Measurements from ENCODE around the gene SSC5D. TPM values are rescaled to one million over a fixed set of nuclear protein-coding genes. Genes with fewer than 3 reads are reported as not detected.
A peak's percentile ranks its signal among the peaks of the same experiment; 100 is the strongest.

SSC5D gene
- total and polyA plus RNA-seq, 9 of the 15 experiments (the other 6 are each of a cell fraction or from before 2014, with no cell fraction given) = 0.04 to 0.71 (median 0.14) TPM; not detected in 2

GRCh38 chr19:55472463-55472862 is 15.8 kb upstream of the SSC5D start:
- DNase-seq (ENCODE audit: extremely low read depth in 1 of 4, low spot score in 3 of 4) (no peak), FAIRE-seq (no peak), ATAC-seq (no peak)
- no peaks in the 10 kb centered on the region for H3K27me3 ChIP-seq (ENCODE audit: control insufficient read depth in 2 of 2, insufficient read depth in 2 of 2, low read length in 2 of 2)
- TF ChIP-seq ZNF589 (CRISPR knock-in tag; IDR thresholded peaks at IDR 0.05; ENCODE audit: low read depth) (no peak), MLLT1 (IDR thresholded peaks at IDR 0.05) (no peak), RCOR1 (IDR thresholded peaks at IDR 0.05; ENCODE audit: borderline replicate concordance in 1 of 2, low read depth in 2 of 2, low read length in 2 of 2) (no peak), BCOR (IDR thresholded peaks at IDR 0.05) (peak; percentile 48; the same call in 1 of the 2 replicates), ZFP36 (IDR thresholded peaks at IDR 0.05; ENCODE audit: low read depth, low read length, partially characterized antibody) (peak; percentile 78), KLF16 (IDR thresholded peaks at IDR 0.05) (no peak), NFRKB (IDR thresholded peaks at IDR 0.05; ENCODE audit: low read depth) (no peak), ZNF586 (CRISPR knock-in tag; conservative IDR thresholded peaks at IDR 0.05) (no peak)
- in situ Hi-C loops (cut with MboI) = no loop called here
- H3K27ac ChIP-seq (ENCODE audit: extremely low read depth, low read depth, low read length) = no peak overlapping the region
- H2AFZ ChIP-seq (ENCODE audit: low read depth, low read length) = no peak overlapping the region
- CTCF ChIA-PET (ENCODE audit: low intra/inter-chr PET ratio) = no interaction called here
- WGBS (ENCODE audit: insufficient coverage, low coverage, missing lambda C conversion rate) = 79% methylated on average over 8 of the region's 8 CpGs
- no peaks in the 10 kb centered on the region; the same call in 2 of the 3 replicates for H3K36me3 ChIP-seq (ENCODE audit: control insufficient read depth, insufficient read depth, low read length)
- H3K79me2 ChIP-seq (ENCODE audit: control insufficient read depth, insufficient read depth, low read length) = no peaks in the 10 kb centered on the region
- peak overlapping the region in 1 of 2 experiments; percentile 55; a peak in 1 of 4 replicates for H3K9ac ChIP-seq (ENCODE audit: insufficient read depth in 1 of 2, low read depth in 2 of 2, low read length in 2 of 2)
- no peaks in the 10 kb centered on the region for H3K9me3 ChIP-seq (replicated peaks; ENCODE audit: control insufficient read depth, insufficient read depth, low read depth, low read length)
- intact Hi-C loops (cut with micrococcal nuclease) = no loop called here
- H4K20me1 ChIP-seq (replicated peaks; ENCODE audit: control insufficient read depth, insufficient read depth, low read length) = no peaks in the 10 kb centered on the region
- no peak overlapping the region for H3K4me3 ChIP-seq
- H3K9me1 ChIP-seq (ENCODE audit: control insufficient read depth, insufficient read depth, low read length) = no peaks in the 10 kb centered on the region
- peaks cover 27 to 42% of the 10 kb centered on the region in 2 experiments for H3K4me1 ChIP-seq (replicated peaks in 1 of 2; ENCODE audit: control insufficient read depth in 2 of 2, insufficient read depth in 2 of 2, low read length in 2 of 2)
- BruUV-seq (replicated peaks) = no TSS peak
- no peak overlapping the region for H3K4me2 ChIP-seq (ENCODE audit: insufficient read depth, low read length)
- POLR2A ChIA-PET = no interaction called here
